Skeletal muscle cell (primary cell): Measurements from ENCODE around the gene GJC3.
"Not testable (repeated sequence)": the region's sequence is repeated elsewhere in the genome, so short reads cannot be mapped to it uniquely, and the experiment has no call there.

Experiments
- DNase-seq: peaks from one replicate; pipeline ENCODE4 v3.0.0-alpha.2; 2010; ENCODE audit warnings: low read depth
- H3K4me3 ChIP-seq: 2 replicates; pipeline ENCODE4 v1.5.1; 2011; ENCODE audit warnings: low read depth, mild to moderate bottlenecking, control low read depth, low read length, moderate library complexity

GJC3 gene

DNA sequence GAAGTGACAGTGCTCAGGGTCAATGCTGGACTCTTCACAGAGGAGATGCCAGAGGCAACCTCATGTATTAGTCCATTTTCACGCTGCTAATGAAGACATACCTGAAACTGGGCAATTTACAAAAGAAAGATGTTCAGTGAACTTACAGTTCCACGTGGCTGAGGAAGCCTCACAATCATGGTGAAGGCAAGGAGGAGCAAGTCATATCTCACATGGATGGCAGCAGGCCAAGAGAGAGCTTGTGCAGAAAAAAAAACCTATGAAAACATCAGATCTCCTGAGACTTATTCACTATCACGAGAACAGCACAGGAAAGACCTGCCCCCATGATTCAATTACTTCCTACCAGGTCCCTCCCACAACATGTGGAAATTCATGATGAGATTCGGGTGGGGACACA is 5.6 kb upstream of the GJC3 start:
- not testable (repeated sequence) for DNase-seq, H3K4me3 ChIP-seq

DNA sequence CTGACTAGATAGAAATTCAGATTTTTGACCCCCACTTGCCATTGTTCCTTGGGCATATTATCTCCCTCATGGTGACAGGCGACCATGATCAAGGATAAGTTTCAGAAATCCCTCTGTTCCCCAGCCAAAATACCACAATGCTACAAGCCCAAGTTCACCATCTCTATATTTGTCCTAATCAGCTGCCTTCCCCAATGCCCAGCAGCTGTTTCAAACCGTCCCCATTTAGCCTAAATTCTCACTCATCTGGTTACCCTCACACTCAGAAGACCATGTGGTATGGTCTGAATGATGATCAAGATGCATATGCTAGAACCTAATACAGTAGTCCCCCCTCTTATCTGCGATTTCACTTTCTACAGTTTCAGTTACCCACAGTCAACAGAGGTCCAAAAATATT is 956 bp upstream of the GJC3 start:
- H3K4me3 ChIP-seq, result no peak overlapping the region
- no peak for DNase-seq

DNA sequence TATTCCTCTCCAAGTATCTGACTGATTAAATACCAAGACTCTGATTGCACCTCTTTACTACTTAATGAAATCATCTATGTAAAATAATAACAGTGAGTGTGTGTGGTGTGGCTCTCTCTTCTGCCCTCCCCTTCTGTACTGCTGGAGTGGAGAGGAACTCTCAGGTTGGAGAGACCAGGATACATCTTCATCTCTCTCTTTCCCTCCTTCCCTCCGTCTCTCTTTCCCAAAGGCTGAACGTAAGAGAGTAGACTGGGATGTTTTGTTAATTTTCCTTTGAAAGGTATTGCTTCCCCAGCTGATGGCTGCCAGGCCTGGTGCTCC is 272 bp upstream of the GJC3 start:
- no peak for DNase-seq
- no peak overlapping the region for H3K4me3 ChIP-seq

DNA sequence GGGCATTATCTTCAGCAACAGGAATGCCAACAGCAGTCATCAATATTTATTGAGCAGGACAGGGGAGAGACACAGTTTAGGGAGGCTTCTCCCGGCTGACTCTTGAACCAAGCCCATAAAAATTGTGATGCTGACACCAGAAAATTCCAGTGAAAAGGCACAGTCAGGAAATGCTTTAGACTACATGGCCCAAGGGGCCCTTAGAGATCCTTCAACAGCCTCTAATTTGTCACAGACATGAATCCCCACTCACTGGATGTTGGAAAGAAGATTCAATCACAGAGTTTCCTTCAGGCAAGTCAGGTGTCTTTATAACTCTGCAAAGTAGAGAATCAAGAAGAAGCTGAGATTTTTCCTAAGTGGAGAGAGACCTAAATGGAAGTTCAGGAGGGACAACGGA is 1.2 kb downstream of the GJC3 start:
- H3K4me3 ChIP-seq, result no peak overlapping the region
- DNase-seq, result no peak

DNA sequence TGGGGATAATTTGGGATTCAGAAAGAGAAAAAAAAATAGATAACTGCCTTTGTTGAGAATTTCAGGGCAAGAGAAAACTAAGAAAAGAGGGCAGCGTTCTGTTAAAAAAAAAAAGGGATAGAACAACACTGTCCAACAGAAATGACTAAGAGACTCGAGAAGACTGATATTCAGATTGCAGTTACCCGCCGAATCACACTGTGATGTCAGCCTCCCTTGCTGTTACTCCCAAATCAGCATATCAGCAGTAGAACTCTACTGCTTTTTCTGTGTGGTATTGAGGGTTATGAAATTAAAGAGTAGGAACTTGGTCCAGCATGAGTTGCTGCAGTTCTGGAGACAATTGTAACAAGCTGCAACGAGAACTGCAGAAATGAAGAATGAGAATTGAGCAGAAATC is 1.9 kb downstream of the GJC3 start:
- DNase-seq, result no peak
- no peak overlapping the region for H3K4me3 ChIP-seq

DNA sequence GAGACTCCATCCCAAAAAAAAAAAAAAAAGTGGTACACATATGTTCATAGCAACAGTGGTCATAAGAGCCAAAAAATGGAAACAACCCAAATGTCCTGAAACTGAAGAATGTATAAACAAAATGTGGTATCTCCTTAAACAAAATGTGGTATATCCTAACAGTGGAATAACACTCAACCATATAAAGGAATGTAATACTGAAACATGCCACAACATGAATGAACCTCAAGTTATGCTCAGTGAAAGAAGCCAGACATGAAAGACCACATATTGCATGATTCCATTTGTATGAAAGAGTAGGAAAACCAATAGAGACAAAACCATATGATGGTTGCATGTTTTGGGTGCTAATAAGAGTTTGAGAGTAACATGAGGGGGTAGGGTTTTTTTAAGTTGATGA is 3.1 kb downstream of the GJC3 start:
- no peak for DNase-seq

DNA sequence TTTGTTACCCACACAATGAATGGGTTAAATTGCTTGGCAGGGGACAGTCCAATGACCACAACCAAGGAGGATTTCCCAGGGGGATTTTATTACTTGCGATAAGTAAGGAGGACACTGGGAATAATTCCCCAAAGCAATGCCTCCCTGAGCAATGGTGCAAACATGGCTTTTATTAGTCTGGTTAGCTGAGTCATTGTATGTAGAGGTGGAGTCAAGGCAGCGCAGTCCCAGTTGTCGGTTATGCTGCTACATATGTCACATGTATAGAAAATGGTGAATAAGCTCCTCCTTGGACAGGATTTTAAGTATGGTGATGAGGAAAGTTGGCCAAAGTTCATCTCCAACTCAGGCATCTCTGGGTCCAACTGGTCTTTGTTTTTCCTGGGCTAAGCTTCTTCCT is 6.2 kb downstream of the GJC3 start:
- H3K4me3 ChIP-seq, result no peak overlapping the region
- DNase-seq, result no peak

More for the DNA sequence above, 3.1 kb downstream of the GJC3 start:
- no peak overlapping the region for H3K4me3 ChIP-seq

DNA sequence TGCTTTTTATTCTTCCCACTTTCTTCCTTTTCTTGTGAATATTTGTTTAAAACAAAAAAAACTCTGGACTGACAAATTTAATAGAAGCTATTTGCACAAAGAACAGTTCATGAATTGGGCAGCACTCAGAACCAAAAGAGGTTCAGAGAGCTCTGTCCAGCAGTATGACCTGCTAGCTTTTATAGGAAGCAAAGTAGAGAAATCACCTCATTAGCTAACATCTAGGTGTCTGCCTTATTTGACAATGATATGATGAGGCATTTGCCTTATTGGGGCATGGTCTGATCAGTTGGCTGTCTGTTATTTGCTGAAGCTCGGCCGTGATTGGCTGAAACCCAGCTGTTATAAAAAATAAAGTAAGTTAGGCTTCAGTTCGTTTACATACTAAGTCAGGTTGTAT is 9.3 kb downstream of the GJC3 start:
- DNase-seq, result no peak
- H3K4me3 ChIP-seq, result peak overlapping the region; percentile 80

DNA sequence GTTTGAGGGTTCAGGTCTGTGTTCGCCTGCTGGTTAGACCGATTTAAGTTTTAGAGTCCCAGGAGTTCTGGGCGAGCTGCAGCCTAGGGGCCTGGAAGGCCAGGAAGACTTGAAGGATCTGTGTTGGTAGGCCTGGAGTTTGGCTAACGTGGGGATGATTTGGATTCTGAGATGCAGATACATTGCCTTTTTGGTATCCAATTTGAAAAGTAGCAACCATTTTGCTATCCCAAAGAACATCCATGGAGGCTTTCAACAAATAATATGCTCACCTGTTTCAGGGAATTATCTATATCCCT is 9.7 kb downstream of the GJC3 start:
- H3K4me3 ChIP-seq, result peak overlapping the region; percentile 80
- no peak for DNase-seq

DNA sequence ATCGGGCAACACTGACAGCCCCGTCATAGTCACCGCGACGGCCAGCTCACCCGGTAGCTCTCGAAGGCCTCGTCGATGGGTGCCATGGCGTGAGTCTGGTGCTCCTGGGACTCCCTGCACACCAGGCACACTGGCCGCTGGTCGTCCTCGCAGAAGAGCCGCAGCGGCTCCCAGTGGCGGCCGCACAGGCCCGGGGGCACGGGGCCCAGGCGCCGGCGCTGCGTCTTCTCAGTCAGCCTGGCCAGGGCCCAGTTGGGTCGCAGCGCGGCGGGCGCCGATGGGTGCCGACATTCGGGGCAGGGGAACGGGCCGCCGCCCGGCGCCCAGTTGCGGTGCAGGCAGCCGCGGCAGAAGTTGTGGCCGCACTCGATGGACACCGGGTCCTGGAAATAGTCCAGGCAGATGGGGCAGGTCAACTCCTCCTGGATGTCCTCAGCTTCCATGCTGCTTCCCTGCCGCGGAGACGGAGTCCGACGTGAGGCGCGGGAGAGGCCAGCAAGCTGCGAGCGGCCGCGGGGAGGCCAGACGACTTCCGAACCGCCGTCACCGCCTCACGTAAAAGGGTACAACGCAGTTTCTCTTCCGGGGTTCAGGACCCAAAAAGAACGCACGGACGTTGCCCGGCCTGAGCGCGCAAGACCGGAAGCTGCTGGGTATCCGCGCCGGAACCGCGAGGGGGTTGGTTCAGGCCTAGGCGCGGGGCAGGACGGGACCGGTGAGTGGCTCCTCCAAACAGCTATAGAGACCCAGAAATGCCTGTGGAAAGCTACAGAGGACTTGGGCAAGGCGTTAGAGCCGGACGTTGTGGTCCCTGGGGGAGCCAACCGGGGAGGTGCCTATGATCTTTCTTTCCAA is 10.2 kb downstream of the GJC3 start, which contains the start of gene TRIM4:
TRIM4 (minus strand) TSS at position 572 of the 855 bp plus-strand sequence; CDS start at position 443, 129 bp downstream.
- peak within 1 kb of the TSS; percentile 80 for H3K4me3 ChIP-seq
- peak; percentile 79 for DNase-seq

DNA sequence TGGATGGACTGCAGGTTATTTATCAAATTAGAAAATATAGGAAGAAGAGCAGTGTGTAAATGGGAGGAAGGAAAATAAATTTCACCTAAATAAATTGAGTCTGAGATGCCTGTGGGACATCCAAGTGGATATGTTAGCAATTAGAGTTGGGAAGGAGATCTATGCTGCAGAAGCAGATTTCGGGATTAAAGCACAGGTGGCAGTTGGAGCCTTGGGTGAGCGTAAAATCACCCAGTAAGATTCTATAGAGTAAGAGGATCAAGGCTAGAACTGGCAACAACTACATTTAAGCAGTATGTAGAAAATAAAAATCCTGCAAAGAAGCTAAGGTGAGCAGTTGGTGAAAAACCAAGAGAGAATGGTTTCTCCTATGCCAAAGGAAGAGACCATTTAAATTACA is 18.4 kb downstream of the GJC3 start:
- DNase-seq, result no peak

DNA sequence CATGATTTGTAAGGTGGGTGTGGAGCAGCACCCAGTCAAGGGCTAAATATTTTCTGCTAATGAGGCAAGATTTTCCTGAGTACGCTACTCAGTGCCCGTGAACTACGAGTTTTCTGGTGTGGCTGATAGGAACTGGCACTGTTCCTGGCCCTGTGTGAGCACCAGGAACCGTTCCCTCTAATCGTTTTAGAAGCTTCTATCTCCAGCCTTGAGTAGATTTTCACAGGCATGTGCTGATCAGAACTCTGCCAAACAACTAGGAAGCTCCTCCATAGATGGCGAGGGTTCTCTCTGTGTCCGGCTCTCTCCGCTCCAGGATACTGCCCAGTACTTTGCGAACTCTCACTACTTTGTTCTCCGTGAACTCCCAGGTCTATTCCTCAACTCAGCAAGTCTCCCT is 27.8 kb downstream of the GJC3 start:
- H3K4me3 ChIP-seq, result no peak overlapping the region
- DNase-seq, result no peak

More for the DNA sequence above, 18.4 kb downstream of the GJC3 start:
- H3K4me3 ChIP-seq, result no peak overlapping the region

DNA sequence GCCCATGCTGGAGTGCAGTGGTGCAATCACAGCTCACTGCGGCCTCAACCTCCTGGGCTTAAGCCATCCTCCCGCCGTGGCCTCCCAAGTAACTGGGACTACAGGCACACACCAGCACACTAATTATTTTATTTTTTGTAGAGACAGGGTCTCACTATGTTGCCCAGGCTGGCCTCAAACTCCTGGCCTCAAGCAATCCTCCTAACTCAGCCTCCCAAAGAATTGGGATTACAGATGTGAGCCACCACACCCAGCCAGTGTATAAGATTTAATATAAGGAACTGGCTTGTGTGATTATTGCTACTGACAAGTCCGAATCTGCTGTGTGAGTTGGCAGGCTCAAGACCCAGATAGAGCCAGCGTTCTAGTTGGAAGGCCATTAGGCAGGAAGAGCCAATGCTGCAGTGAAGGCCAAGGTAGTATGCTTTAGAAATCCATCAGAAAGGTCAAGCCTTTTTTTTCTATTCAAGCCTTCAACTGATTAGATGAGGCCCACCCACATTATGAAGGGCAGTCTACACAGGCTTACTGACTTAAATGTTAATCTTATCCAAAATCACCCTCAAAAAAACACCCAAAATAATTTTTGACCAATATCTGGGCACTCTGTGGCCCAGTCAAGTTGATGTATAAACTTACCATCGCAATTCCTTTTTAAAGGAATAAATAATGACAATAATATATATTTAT is 29.4 kb downstream of the GJC3 start:
- no peak for DNase-seq
- no peak overlapping the region for H3K4me3 ChIP-seq

DNA sequence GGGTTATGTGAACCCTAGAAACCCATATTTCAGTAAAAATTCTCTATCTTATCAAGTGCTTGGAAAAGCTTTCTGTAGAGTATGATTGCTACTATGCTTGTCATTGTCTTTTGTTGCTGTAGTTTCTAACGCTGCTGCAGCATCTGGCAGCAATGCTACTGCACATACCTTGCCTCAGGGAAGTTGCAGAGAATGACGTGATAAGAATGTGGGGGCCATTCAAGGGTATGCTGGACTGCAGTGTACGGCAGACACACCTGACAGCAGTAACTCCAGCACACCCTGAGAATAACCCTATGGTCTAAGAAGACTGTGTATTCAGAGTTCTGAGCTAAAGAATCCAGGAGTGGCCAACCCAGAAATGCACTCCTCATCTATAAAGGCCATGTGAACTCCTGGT is 30.6 kb downstream of the GJC3 start:
- H3K4me3 ChIP-seq, result no peak overlapping the region
- no peak for DNase-seq

DNA sequence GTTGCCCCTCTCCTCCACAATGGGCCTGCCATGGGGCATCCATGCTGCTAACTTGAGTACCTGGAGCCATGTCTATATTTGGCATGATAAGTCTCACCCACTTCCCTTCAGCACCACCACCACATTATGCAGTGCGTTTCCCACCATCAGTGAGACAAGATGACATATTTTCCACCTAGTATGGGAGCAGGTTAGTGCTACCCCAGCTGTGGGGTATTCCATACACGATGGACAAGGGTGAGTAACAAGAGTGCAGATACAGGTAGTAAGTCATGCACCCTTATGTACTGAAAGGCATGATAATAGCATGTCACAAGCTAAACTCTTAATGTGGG is 31.4 kb downstream of the GJC3 start:
- H3K4me3 ChIP-seq, result no peak overlapping the region

DNA sequence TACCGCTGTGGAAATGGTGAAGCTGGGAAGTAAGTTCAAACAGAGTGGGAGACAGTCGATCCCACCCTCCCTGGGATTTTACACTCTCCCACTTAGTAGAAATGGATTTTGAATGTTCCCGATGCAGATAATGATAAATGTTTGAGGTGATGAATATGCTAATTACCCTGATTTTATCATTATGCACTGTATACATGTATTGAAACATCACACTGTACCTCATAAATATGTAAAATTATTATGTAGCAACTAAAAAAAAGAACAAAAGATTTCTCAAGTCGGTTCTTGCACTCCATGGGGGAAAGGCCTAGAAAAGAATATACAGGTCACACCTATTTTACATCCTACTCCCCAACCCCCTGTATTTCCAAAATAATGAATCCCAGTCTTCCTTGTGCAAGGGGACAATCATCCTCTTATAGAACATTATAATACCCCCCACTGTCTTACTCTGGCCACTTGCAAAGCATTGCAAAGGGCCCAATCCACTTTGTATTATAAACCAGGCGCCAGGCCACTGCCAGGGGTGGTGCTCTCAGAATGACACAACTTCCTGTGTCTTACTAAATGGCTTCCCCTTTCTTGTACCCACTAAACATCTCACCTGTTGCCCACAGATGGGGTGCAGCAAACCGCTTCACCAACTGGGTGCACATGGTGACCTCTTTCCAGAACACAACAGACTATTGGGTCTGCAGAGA is 31.9 kb downstream of the GJC3 start:
- no peak overlapping the region for H3K4me3 ChIP-seq
- DNase-seq, result no peak

More for the DNA sequence above, 31.4 kb downstream of the GJC3 start:
- no peak for DNase-seq

DNA sequence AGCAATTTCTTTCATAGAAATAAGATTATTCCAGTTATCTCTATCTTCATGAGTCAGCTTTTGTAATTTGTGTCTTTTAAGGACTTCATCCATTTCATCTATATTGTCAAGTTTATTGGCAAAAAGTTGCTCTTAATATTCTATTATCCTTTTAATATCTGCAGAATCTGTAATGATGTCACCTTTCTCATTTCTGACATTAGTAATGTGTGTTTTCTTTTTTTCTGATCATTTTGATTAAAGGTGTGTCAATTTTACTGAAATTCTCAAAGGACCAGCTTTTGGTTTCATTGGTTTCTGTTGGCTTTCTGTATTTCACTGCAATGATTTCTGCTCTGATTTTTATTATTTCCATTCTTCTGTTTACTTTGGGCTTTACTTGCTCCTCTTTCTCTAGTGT is 34.7 kb downstream of the GJC3 start:
- DNase-seq, result no peak
- H3K4me3 ChIP-seq, result no peak overlapping the region

DNA sequence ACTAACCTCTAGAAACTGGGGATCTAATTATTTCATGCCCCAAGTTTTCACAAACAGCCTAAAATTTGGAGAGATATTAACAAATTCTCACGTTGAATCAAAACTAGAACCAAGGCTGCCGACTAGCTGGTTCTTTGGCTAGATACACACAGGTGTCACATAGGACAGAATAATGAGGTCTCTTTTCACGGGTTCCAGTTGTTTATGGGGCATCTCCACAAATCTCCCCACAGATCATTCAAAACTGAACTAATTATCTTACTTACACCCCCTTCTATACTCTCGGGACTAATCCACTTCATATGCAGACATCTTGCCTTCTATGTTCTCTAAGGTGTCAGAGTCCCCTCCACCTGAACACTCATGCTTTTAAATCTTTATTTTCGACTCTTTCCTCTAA is 36.1 kb downstream of the GJC3 start:
- no peak overlapping the region for H3K4me3 ChIP-seq

DNA sequence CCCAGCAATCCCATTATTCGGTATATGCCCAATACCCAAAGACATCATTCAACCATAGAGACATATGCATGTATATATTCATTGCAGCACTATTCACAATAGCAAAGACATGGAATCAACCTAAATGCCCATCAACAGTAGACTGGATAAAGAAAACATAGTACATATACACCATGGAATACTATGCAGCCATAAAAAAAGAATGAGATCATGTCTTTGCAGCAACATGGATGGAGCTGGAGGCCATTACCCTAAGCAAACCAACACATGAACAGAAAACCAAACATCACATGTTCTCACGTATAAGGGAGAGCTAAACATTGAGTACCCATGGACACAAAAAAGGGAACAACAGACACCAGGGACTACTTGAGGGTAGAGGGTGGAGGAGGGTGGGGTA is 39.1 kb downstream of the GJC3 start:
- DNase-seq, H3K4me3 ChIP-seq: not testable (repeated sequence)

More for the DNA sequence above, 36.1 kb downstream of the GJC3 start:
- DNase-seq, result no peak

DNA sequence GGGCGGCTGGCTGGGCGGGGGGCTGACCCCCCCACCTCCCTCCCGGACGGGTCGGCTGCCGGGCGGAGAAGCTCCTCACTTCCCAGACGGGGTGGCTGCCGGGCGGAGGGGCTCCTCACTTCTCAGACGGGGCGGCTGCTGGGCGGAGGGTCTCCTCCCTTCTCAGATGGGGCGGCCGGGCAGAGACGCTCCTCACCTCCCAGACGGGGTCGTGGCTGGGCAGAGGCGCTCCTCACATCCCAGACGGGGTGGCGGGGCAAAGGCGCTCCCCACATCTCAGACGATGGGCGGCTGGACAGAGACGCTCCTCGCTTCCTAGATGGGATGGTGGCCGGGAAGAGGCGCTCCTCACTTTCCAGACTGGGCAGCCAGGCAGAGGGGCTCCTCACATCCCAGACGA is 41.1 kb downstream of the GJC3 start:
- not testable (repeated sequence) for H3K4me3 ChIP-seq, DNase-seq

DNA sequence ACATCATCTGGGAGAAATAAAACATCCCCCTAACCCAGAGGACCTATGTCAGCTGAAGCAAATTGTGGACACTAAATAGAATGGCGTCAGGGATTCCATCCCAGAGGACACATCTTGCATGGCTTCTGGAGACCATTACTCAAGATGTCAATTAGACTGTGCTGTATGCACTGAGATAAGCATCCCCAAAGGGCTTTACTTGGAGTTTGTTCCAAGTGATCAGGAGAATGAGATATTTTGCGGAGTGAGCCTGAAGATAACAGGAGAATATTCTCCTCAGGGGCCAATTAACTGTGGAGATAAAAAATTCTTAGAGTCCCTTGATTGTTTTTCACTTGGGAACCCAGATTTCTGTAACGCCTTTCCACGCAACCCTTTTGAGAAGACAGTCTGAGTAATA is 48.0 kb downstream of the GJC3 start:
- DNase-seq, result no peak

More for the DNA sequence above, 48.0 kb downstream of the GJC3 start:
- H3K4me3 ChIP-seq, result no peak overlapping the region
